Right ventricle myocardium superior (tissue), 1 donor: Measurements from ENCODE around the gene POU3F1. TPM values are rescaled to one million over a fixed set of nuclear protein-coding genes. Genes with fewer than 3 reads are reported as not detected.

Source experiments
- ATAC-seq: fragments of 200-7000 bp; cut with Tn5 transposase; one replicate; pipeline ENCODE4 v1.9.1; 2020; ENCODE audit warnings: mild to moderate bottlenecking; ENCODE audit not compliant: poor library complexity
- DNase-seq: peaks from one replicate; pipeline ENCODE4 v3.0.0-alpha.2; 2020
- intact Hi-C: fragments of 100-400 bp; cut with DNase I; formaldehyde crosslinking; loops from one replicate; pipeline ENCODE4 v1.11.2; 2022
- microRNA-seq: library from miRNA; unstranded; fragments of <30 nt; microRNA quantifications from one replicate; pipeline ENCODE4 v1.2.0, GENCODE V29; 2020
- total RNA-seq: library from RNA; stranded (reverse); fragmentation: NEBNext Ultra II Directional; extraction: Animal tissue kit (Norgen Biotek cat#: 25700); gene quantifications from one replicate; pipeline ENCODE4 v1.2.1, GENCODE V29; 2021
- donor health status: DM: no; HTN: yes; CAD: no; lungs with severe emphysema.

POU3F1 gene
- total RNA-seq, 1 donor from 2014 or later: 0.16 TPM

DNA sequence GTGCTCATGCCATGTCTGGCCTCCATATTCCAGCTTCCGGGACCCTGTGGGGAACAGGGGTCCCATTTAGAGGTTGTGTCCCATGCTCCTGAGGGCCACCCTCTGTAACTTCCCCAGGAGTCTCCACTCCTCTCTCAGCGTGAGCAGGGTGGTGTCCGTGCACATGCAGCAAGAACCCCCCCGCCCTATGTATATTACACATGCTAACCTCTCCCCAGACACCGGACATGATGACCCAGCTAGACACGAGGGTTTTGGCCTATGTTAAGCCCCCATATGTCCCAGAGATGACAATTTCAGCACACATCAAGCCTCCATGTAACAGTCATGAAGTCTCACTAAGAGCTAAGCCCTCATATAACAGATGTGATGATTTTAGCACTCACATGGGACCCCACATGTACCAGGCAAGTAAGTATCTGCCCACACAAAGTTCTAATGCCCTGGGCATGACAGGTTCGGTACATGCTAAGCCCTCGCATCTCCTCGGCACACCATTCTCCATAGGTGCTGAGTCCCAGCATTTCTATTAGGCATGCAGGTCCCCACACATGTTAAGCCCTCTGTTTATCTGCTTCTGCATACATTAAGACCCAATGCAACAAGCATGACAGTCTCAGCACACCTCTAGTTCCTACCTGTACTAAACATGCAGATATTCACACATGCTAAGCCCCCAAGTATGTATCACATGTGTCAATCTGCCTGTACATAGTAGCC is 48.3 kb downstream of the POU3F1 start:
- no peak for ATAC-seq
- intact Hi-C loops: no loop called here
- DNase-seq: no peak

DNA sequence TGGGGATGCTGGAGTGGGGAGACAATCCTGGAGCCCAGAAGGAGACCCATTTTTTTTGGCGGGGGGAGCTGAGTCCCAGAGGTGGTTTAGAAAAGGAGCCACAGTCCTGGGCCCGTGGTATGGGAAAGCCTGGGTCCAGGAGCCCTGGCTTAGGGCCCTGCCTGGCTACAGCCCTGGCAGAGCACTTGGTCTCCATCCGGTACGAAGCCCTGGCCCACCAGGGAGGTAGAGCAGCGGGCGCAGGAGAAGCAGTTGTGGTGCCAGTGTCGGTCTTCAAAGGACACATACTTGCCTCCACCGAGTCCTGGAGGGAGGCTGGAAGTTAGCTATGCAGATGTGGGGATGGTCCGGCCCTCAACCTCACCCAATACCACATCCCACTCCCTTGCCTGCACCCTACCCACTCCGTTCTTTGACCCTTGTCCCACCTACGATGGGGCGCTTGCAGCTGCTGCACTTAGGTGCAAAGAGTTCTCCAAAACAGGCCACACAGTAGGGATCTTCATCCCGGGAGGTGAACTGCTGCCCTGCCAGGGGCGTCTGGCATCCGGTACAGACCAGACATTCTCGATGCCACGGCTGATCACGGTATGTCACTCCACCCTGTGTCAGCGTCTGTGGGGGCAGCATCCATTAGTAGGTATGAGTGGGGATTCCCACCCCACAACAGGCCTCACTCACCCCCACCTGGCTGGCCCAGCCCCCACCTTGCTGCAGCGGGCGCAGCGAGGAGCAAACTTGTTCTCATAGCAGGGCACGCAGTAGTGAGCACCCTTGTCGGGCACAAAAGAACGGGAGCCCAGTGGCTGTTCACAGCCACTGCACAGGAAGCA is 49.1 kb downstream of the POU3F1 start:
- ATAC-seq (no peak), DNase-seq (peak; percentile 36)
- intact Hi-C loops: no loop called here

DNA sequence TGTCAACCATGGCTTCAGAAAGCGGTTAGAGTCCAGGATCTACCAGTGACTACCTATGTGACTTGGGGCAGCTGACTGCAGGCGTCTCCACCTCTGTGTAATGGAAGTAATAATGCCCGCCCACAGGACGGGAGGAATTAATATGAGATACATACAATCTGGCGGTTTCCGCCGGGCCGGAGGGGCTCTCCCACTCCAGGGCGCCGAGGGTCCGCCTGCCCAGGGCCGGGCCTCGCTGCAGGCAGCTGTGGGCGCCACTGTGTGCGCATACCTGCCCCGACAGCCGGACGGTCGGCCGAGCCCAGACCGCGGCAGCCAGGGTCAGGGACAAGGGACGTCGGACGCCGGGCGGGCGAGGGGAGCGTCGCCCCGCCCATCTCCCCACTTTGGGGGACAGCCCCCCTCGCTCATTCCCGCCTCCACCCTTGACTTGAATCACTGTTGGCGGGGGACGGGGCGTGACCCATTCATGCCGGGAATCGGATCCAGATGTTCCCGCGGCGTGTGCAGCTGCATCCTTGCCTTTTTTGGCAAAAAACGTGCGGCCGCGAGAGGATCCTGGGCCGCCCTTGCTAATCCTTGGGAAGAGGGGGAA is 50.7 kb downstream of the POU3F1 start:
- intact Hi-C loops: no loop called here
- ATAC-seq (peak; percentile 69), DNase-seq (peak; percentile 91)

DNA sequence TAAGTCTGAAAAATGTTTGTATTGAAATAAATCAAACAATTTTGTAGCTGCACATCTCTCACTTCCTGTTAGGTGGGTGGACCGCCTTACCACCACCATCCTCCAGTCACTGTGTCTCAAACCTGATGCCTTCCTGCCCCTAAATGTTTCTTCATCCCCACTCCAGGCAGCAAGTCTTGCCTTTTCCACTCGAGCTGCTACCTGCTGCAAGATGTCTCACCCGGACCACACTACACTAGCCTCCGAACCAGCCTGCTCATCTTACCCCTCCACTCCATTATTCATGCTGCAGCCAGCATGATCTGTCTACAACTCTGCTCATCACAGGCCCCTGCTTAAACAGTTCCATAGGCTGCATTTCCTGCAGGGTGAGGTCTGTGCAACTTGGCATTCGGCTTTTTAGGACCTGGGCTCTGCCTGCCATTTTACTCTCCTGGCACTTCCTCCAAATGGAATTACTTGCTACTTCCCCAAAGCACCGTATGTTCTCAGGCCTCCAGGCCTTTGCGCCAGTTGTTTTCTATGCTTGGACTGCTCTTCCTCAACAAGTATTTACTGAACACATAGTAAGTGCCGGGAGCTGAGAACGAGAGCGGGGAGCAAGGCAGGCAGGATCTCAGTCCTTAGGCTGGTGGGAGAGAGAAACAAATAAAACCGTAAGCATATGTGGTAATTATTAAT is 51.6 kb downstream of the POU3F1 start:
- ATAC-seq: no peak
- intact Hi-C loops: no loop called here
- no peak for DNase-seq

Small RNA genes within 50 kb of the gene (microRNA-seq; reads per million reads assigned to microRNA genes)
- not detected for gene MIR3659

Other genes starting within 250 kb of the POU3F1 start
- gene C1orf122, start 239.0 kb downstream of the POU3F1 start, total RNA-seq: 52.2 TPM
- gene YRDC, start 238.6 kb downstream of the POU3F1 start, total RNA-seq: 4.5 TPM
- gene MTF1, start 187.2 kb downstream of the POU3F1 start, total RNA-seq: 12.5 TPM
- gene INPP5B, start 99.7 kb downstream of the POU3F1 start, total RNA-seq: 8.7 TPM
- 23.5 TPM for gene SF3A3, start 56.8 kb downstream of the POU3F1 start, total RNA-seq
- gene FHL3, start 41.3 kb downstream of the POU3F1 start, total RNA-seq: 25.4 TPM
- gene UTP11, start 34.1 kb downstream of the POU3F1 start, total RNA-seq: 46.5 TPM